GM12873 (cell line): Measurements from ENCODE around the gene BLACAT1.

Experiments used
- CTCF ChIP-seq: IDR thresholded peaks from 2 replicates; pipeline ENCODE4 v1.5.1; 2012; ENCODE audit warnings: low read depth, mild to moderate bottlenecking, moderate library complexity, low read length, control low read depth; ENCODE audit not compliant: insufficient read depth; ENCODE audit errors: missing control alignments

Gene BLACAT1

GRCh38 chr1:205451202-205451601 lies 4.6 kb downstream of the BLACAT1 start:
- TF ChIP-seq CTCF = no peak

GRCh38 chr1:205450448-205450847 lies 5.4 kb downstream of the BLACAT1 start:
- TF ChIP-seq CTCF = no peak

- no peak for TF ChIP-seq CTCF
Measured at GRCh38 chr1:205449750-205450443, 5.9 kb downstream of the BLACAT1 start.

GRCh38 chr1:205449254-205449749 lies 6.5 kb downstream of the BLACAT1 start:
- no peak for TF ChIP-seq CTCF

- TF ChIP-seq CTCF = no peak
Measured at GRCh38 chr1:205448540-205449253, 7.1 kb downstream of the BLACAT1 start.

GRCh38 chr1:205447457-205448341 lies 8.1 kb downstream of the BLACAT1 start:
- no peak for TF ChIP-seq CTCF

GRCh38 chr1:205446828-205447227 lies 9.0 kb downstream of the BLACAT1 start:
- no peak for TF ChIP-seq CTCF
